Glutamatergic neuron (in vitro differentiated cells): ENCODE data around the gene FSCN2. TPM values are rescaled to one million over a fixed set of nuclear protein-coding genes. Genes with fewer than 3 reads are reported as not detected.

Source experiments
- DNase-seq: peaks from one replicate; pipeline ENCODE4 v3.0.0; 2022
- H3K27ac Mint-ChIP-seq: one replicate; pipeline ENCODE4 v1.8.0; 2020; ENCODE audit warnings: mild to moderate bottlenecking, mixed read lengths, inconsistent platforms; ENCODE audit not compliant: unreplicated experiment
- H3K27me3 Mint-ChIP-seq: one replicate; pipeline ENCODE4 v1.8.0; 2020; ENCODE audit warnings: mild to moderate bottlenecking, moderate library complexity, mixed read lengths, inconsistent platforms; ENCODE audit not compliant: unreplicated experiment
- H3K36me3 Mint-ChIP-seq: one replicate; pipeline ENCODE4 v1.8.0; 2020; ENCODE audit warnings: mild to moderate bottlenecking, mixed read lengths, inconsistent platforms; ENCODE audit not compliant: unreplicated experiment
- H3K4me1 Mint-ChIP-seq: one replicate; pipeline ENCODE4 v1.8.0; 2020; ENCODE audit warnings: mild to moderate bottlenecking, low read depth, mixed read lengths, inconsistent platforms; ENCODE audit not compliant: unreplicated experiment
- H3K4me3 Mint-ChIP-seq: one replicate; pipeline ENCODE4 v1.8.0; 2020; ENCODE audit warnings: mild to moderate bottlenecking, mixed read lengths, inconsistent platforms; ENCODE audit not compliant: unreplicated experiment
- H3K9me3 Mint-ChIP-seq: one replicate; pipeline ENCODE4 v1.8.0; 2020; ENCODE audit warnings: mild to moderate bottlenecking, moderate library complexity, mixed read lengths, inconsistent platforms; ENCODE audit not compliant: unreplicated experiment
- total RNA-seq: library from RNA; stranded (reverse); fragmentation: NEBNext Ultra II Directional; extraction: Animal tissue kit (Norgen Biotek cat#: 25700); gene quantifications from one replicate; pipeline ENCODE4 v1.2.1, GENCODE V29; 2021; ENCODE audit not compliant: unreplicated experiment
- TF ChIP-seq, protein P1 (sequence below): fragments of 200-600 bp; sonication (generic); IDR thresholded peaks from one replicate; pipeline ENCODE4 v1.5.0; 2021; ENCODE audit not compliant: partially characterized antibody, unreplicated experiment

The FSCN2 gene
- total RNA-seq, 1 donor from 2014 or later, result 6.1 TPM

DNA sequence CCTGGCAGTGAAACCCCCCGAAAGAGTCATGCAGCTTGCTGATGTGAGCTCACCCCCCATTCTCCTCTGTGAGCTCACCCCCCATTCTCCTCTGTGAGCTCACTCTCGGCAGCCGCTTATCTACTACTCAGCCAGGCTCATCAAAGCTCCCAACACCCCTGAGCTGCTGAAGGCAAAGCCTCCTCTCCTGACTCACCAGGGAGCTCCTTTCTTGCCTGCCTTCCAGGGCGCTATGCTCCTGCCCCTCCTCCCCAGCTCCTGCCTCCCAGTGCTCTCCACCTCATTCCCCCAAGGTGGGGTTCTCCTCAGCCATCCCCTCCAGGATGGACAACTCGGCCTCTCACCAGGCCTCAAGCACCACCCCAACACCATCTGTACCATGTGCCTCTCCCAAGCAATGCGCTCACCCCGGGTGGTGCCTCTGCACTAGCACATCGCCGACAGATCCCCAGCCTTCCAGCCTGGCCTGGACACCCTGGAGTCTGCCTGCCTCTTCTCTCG lies 51.7 kb downstream of the FSCN2 start:
- peaks cover 15% of the 10 kb centered on the region for H3K27me3 Mint-ChIP-seq
- peaks cover 15% of the 10 kb centered on the region for H3K4me1 Mint-ChIP-seq
- no peak overlapping the region for H3K4me3 Mint-ChIP-seq
- peaks cover 10% of the 10 kb centered on the region for H3K9me3 Mint-ChIP-seq
- DNase-seq, result no peak
- H3K27ac Mint-ChIP-seq, result no peak overlapping the region
- TF ChIP-seq, protein P1, sequence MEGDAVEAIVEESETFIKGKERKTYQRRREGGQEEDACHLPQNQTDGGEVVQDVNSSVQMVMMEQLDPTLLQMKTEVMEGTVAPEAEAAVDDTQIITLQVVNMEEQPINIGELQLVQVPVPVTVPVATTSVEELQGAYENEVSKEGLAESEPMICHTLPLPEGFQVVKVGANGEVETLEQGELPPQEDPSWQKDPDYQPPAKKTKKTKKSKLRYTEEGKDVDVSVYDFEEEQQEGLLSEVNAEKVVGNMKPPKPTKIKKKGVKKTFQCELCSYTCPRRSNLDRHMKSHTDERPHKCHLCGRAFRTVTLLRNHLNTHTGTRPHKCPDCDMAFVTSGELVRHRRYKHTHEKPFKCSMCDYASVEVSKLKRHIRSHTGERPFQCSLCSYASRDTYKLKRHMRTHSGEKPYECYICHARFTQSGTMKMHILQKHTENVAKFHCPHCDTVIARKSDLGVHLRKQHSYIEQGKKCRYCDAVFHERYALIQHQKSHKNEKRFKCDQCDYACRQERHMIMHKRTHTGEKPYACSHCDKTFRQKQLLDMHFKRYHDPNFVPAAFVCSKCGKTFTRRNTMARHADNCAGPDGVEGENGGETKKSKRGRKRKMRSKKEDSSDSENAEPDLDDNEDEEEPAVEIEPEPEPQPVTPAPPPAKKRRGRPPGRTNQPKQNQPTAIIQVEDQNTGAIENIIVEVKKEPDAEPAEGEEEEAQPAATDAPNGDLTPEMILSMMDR, result no peak
- H3K36me3 Mint-ChIP-seq, result peaks cover 12% of the 10 kb centered on the region

DNA sequence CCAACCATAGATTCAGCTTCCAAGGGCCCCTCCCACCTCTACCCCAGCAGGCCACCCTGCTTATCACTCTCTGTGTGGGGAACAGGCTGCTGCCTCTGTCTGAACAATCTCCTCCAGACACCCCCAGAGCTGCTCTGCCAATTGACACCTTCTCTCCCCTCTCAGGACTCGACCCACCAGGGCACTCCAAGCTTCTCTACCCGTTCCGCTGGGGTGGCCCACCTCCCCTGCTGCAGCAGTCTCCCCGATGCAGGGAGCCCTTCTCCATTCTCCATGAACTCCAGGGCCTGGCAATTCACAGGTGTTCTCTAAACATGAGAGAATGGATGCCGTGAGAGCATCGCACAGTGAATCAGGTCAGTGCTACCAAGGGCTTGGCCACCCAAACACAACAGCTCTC lies 52.3 kb downstream of the FSCN2 start:
- Mint-ChIP-seq H3K27me3 (peaks cover 15% of the 10 kb centered on the region), H3K36me3 (peaks cover 12% of the 10 kb centered on the region), H3K27ac (no peak overlapping the region), H3K9me3 (peaks cover 10% of the 10 kb centered on the region), H3K4me1 (peaks cover 15% of the 10 kb centered on the region), H3K4me3 (no peak overlapping the region)
- no peak for DNase-seq
- TF ChIP-seq, protein P1, result no peak

DNA sequence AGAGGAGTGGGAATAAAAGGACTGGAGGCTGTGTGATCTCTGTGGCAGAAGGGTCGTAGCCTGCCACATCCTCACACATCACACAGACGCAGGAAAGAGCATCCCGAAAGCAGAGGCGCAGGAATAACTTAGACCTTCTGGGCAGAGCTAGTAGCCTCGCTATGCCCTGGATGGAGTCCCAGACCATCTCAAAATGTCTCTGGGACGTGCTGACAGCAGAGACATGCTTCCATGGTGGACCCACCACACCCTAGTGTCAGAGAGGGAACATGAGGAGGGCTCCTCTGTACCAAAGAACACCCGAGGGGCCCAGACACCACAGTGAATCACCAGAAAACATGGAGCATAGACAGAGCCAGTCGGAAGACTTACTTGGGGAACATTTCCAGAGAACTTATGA lies 53.6 kb downstream of the FSCN2 start:
- peaks cover 12% of the 10 kb centered on the region for H3K36me3 Mint-ChIP-seq
- H3K27ac Mint-ChIP-seq, result no peak overlapping the region

DNA sequence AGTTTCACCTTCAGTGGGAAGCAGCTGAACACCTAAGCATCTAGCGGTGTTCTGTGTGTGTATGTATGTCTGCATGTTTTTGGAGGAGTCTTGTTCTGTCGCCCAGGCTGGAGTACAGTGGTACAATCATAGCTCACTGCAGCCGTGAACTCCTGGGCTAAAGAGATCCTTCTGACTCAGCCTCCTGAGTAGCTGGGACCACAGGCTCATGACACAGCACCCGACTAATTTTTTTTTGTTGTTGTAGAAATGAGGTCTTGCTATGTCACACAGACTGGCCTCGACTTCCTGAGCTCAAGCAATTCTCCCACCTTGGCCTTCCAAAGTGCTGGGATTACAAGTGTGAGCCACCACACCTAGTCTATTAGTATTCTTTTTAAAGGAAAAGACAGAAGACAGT lies 54.2 kb downstream of the FSCN2 start:
- no peak overlapping the region for H3K27ac Mint-ChIP-seq
- H3K27me3 Mint-ChIP-seq, result peaks cover 14% of the 10 kb centered on the region
- TF ChIP-seq, protein P1, result no peak
- H3K36me3 Mint-ChIP-seq, result peaks cover 12% of the 10 kb centered on the region
- peaks cover 15% of the 10 kb centered on the region for H3K4me1 Mint-ChIP-seq
- DNase-seq, result no peak
- no peak overlapping the region for H3K4me3 Mint-ChIP-seq
- peaks cover 10% of the 10 kb centered on the region for H3K9me3 Mint-ChIP-seq

More for the DNA sequence above, 53.6 kb downstream of the FSCN2 start:
- Mint-ChIP-seq H3K4me1 (peaks cover 15% of the 10 kb centered on the region), H3K27me3 (peaks cover 14% of the 10 kb centered on the region), H3K4me3 (no peak overlapping the region), H3K9me3 (peaks cover 10% of the 10 kb centered on the region)
- TF ChIP-seq, protein P1, result no peak
- no peak for DNase-seq

DNA sequence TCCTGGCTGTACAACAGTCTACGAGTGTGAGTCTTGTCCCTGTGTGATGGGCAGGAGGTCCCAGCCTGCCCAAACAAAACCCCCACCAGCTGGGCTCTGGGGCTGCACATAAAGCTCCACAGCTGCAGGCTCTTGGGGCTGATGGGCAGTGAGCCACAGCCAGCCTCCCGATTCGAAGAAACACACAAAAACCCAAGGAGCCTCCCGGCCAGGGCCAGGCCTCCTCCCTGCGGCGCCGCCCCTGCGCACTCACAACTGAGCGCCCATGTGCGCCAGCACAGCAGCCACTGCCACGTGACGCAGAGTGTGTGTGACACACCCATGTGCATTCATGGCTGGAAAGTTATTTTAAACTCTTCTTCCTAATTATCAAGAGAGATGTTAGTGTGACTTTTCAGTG lies 54.6 kb downstream of the FSCN2 start:
- DNase-seq, result no peak
- no peak overlapping the region for H3K4me3 Mint-ChIP-seq
- peaks cover 10% of the 10 kb centered on the region for H3K9me3 Mint-ChIP-seq
- H3K36me3 Mint-ChIP-seq, result peaks cover 12% of the 10 kb centered on the region
- H3K27me3 Mint-ChIP-seq, result peaks cover 13% of the 10 kb centered on the region
- H3K27ac Mint-ChIP-seq, result peak overlapping the region; percentile 30
- peaks cover 15% of the 10 kb centered on the region for H3K4me1 Mint-ChIP-seq
- TF ChIP-seq, protein P1, result no peak
